Tibial artery (tissue), 4 donors: ENCODE results near the gene CYP4F22.

ENCODE experiments used
- DNase-seq, 2 donors: peaks; one replicate each; pipeline ENCODE4 v3.0.0-alpha.2; 2019
- H3K27ac ChIP-seq, 2 donors: fragments of 200-600 bp; sonication (generic) in 1 of 2; 1 replicate in 1 of 2; 2 replicates in 1 of 2; pipeline ENCODE4 v1.5.1; 2018 to 2019; ENCODE audit warnings: mild to moderate bottlenecking in 1 of 2
- H3K27me3 ChIP-seq, 2 donors: fragments of 200-600 bp; sonication (generic) in 1 of 2; one replicate each; pipeline versions ENCODE4 v1.5.1 to v1.6.0; 2016 to 2019
- H3K36me3 ChIP-seq, 3 donors: fragments of 200-600 bp; sonication (generic) in 2 of 3; one replicate each; pipeline ENCODE4 v1.5.1; 2016 to 2019; ENCODE audit warnings: mild to moderate bottlenecking in 2 of 3
- H3K4me1 ChIP-seq, 4 donors: fragments of 200-600 bp; sonication (generic) in 2 of 4; 1 replicate in 3 of 4; 2 replicates in 1 of 4; pipeline ENCODE4 v1.5.1; 2016 to 2019
- H3K4me3 ChIP-seq, 2 donors: fragments of 200-600 bp; sonication (generic) in 1 of 2; 1 replicate in 1 of 2; 2 replicates in 1 of 2; pipeline ENCODE4 v1.5.1; 2018 to 2019; ENCODE audit warnings: mild to moderate bottlenecking in 2 of 2
- H3K9me3 ChIP-seq, 3 donors: fragments of 200-600 bp; sonication (generic) in 1 of 3; one replicate each; pipeline ENCODE4 v1.5.1; 2016 to 2019
- intact Hi-C: fragments of 100-400 bp; cut with DNase I; formaldehyde crosslinking; loops from one replicate; pipeline ENCODE4 v1.15.0; 2023; ENCODE audit warnings: low total_unique reads
- TF ChIP-seq, protein P1 (sequence below), 2 experiments: fragments of 200-600 bp in 1 of 2; fragments of 450-650 bp in 1 of 2; IDR thresholded peaks; one replicate each; pipeline ENCODE4 v1.5.1; 2017 to 2019; ENCODE audit warnings: antibody characterized with exemption in 2 of 2, mild to moderate bottlenecking in 1 of 2, moderate library complexity in 1 of 2

Gene CYP4F22

DNA sequence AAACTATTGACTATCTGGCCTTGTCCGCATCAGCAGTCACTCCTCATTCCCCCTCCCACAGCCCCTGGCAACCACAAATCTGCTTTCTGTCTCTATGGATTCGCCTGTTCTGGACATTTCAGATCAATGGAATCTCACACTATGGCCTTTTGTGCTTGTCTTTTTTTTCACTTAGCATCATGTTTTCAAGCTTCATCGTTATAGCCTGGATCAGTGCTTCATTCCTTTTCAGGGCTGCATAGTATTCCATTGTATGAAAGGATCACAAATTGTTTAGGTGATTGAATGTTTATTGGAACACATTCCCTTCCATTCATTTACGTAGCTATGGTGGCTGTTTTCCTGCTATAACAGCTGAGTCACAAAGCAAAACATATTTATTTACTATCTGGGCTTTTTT is 21.3 kb upstream of the CYP4F22 start:
- Histone ChIP-seq H3K36me3 (no peaks in the 10 kb centered on the region), H3K9me3 (no peaks in the 10 kb centered on the region), H3K4me3 (no peak overlapping the region), H3K27me3 (no peaks in the 10 kb centered on the region), H3K27ac (no peak overlapping the region), H3K4me1 (no peaks in the 10 kb centered on the region)
- TF ChIP-seq, protein P1, sequence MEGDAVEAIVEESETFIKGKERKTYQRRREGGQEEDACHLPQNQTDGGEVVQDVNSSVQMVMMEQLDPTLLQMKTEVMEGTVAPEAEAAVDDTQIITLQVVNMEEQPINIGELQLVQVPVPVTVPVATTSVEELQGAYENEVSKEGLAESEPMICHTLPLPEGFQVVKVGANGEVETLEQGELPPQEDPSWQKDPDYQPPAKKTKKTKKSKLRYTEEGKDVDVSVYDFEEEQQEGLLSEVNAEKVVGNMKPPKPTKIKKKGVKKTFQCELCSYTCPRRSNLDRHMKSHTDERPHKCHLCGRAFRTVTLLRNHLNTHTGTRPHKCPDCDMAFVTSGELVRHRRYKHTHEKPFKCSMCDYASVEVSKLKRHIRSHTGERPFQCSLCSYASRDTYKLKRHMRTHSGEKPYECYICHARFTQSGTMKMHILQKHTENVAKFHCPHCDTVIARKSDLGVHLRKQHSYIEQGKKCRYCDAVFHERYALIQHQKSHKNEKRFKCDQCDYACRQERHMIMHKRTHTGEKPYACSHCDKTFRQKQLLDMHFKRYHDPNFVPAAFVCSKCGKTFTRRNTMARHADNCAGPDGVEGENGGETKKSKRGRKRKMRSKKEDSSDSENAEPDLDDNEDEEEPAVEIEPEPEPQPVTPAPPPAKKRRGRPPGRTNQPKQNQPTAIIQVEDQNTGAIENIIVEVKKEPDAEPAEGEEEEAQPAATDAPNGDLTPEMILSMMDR (IDR thresholded peaks at IDR 0.05), result no peak
- DNase-seq, result no peak
- intact Hi-C loops, result no loop called here

DNA sequence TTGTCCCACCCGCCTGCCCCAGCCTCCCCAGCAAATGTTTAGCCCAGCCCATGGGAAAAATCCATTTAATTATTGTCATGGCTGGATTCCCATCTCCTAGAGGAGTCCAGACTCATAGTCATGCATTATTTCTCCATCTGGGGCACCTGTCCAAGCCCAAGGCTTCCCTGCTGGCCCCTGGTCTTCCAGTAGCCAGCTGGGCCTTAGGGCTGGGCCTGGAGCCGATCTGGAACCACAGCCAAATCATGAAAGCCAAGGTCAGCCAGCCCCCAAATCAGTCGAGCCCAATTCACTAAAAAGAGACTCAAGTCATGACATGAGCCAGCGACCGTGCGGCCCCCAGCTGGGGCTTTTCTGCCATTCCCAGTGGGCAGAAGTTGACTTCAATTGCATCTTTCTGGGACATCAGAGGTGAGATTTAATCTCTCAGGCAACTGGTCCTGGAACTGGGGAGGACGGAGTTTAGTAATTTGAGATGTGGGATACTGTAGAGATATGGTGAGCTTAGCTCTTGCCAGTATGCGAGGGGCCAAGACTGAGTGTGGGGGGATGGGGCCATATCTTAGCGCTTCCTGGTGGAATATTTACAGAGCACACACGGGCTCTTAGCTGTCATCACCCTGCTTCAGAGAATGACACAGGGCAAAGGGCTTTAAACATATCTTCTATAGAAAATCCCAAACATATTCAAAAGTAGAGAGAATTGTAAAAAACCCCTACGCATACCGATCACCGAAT is 19.7 kb upstream of the CYP4F22 start:
- Histone ChIP-seq H3K4me1 (no peaks in the 10 kb centered on the region), H3K9me3 (no peaks in the 10 kb centered on the region), H3K27ac (no peak overlapping the region), H3K27me3 (no peaks in the 10 kb centered on the region), H3K36me3 (no peaks in the 10 kb centered on the region), H3K4me3 (no peak overlapping the region)
- intact Hi-C loops, result no loop called here
- TF ChIP-seq, protein P1 (IDR thresholded peaks at IDR 0.05), result no peak
- no peak for DNase-seq

DNA sequence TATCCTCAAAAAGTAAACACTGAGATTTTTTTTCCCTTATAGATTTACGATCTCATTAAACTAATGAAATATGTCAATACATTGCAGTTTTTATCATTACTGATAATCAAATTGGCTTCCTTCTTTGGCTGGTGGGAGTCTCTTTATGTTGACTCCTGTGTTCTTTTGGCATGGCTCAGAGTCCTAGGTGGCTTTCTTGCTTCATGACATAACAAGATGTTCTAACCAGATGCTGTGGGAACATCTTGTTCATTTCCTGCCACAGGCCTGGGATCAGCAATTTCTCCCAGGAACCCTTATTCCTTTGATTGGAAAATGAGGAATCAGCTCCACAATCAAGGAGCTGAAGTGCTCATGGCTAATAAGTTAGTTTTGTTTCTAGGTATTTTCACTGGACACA is 13.2 kb upstream of the CYP4F22 start:
- DNase-seq, result no peak
- Histone ChIP-seq H3K4me3 (no peak overlapping the region), H3K27ac (no peak overlapping the region), H3K9me3 (no peaks in the 10 kb centered on the region), H3K4me1 (no peaks in the 10 kb centered on the region), H3K27me3 (peaks cover 0 to 7% of the 10 kb centered on the region in 2 donors), H3K36me3 (no peaks in the 10 kb centered on the region)
- intact Hi-C loops, result no loop called here
- TF ChIP-seq, protein P1 (IDR thresholded peaks at IDR 0.05), result no peak

DNA sequence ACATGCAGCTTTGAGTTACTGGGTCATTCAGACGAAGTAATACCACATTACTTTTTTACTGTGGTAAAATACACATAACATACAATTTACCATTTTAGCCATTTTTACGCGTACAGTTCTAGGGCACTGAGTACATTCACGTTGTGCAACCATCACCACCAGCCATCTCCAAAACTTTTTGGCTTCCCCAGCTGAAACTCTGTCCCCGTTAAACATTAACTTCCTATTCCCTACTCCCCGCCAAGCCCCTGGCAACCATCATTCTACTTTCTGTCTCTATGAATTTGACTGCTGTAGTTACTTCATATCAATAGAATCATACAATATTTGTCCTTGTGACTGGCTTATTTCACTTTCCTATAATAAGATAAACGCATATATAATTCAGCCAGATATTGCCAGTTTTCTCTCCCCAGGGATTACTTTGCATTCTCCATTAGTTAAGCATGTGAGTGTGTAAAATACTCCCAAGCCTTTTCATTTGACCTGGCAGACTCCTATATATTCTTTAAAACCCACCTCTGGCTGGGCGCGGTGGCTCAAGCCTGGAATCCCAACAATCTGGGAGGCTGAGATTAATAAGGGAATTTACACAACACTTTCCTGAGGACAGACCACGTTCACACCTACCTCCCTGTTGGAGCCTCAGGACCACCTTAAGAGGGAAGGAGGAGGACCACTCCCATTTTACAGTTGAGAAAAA is 10.0 kb upstream of the CYP4F22 start:
- intact Hi-C loops, result no loop called here
- Histone ChIP-seq H3K4me3 (no peak overlapping the region), H3K4me1 (no peaks in the 10 kb centered on the region), H3K27me3 (peaks cover 0 to 23% of the 10 kb centered on the region in 2 donors), H3K36me3 (no peaks in the 10 kb centered on the region), H3K27ac (no peak overlapping the region), H3K9me3 (no peaks in the 10 kb centered on the region)
- no peak for DNase-seq
- TF ChIP-seq, protein P1 (IDR thresholded peaks at IDR 0.05), result no peak

DNA sequence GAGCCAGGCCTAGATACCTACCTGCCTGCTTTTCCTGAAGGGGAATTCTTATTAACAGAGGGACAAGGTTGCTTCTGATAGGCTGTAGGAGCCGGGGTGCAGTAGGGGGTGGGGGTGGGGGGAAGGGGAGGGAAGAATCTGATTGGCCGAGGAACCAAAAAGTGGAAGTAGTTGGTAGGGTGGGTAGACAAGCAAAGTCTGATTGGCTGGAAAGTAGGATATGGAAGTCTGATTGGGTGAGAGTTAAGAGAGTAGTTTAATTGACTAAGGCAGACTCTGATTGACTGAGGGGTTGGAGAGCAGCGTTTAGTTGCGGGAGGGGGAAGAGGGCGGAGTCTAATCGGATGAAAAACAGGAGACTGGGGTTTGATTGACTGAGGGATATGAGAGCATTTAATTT is 9.4 kb upstream of the CYP4F22 start:
- intact Hi-C loops, result no loop called here
- TF ChIP-seq, protein P1 (IDR thresholded peaks at IDR 0.05), result no peak
- H3K27me3 ChIP-seq, result peaks cover 0 to 28% of the 10 kb centered on the region in 2 donors
- H3K27ac ChIP-seq, result no peak overlapping the region
- H3K4me1 ChIP-seq, result no peaks in the 10 kb centered on the region
- DNase-seq, result no peak
- H3K36me3 ChIP-seq, result no peaks in the 10 kb centered on the region
- no peaks in the 10 kb centered on the region for H3K9me3 ChIP-seq
- H3K4me3 ChIP-seq, result no peak overlapping the region
